GM12872 (cell line): ENCODE measurements around the gene TAS1R1.

Experiments
- CTCF ChIP-seq: IDR thresholded peaks from 3 replicates; pipeline ENCODE4 v1.5.1; 2011; ENCODE audit warnings: low read depth, mild to moderate bottlenecking, low read length, moderate library complexity; ENCODE audit not compliant: insufficient read depth

Gene TAS1R1

GRCh38 chr1:6613361-6614018 is 58.4 kb downstream of the TAS1R1 start, which contains the start of gene PHF13:
Gene PHF13 (plus strand): TSS chr1:6613731. CDS start chr1:6614067, 336 bp downstream.
- no peak for TF ChIP-seq CTCF

GRCh38 chr1:6614019-6614928 is 59.2 kb downstream of the TAS1R1 start:
- no peak for TF ChIP-seq CTCF

GRCh38 chr1:6614929-6615785 is 60.0 kb downstream of the TAS1R1 start:
- no peak for TF ChIP-seq CTCF

GRCh38 chr1:6619045-6619444 is 63.9 kb downstream of the TAS1R1 start:
- TF ChIP-seq CTCF, result no peak

GRCh38 chr1:6621429-6622391 is 66.6 kb downstream of the TAS1R1 start:
- TF ChIP-seq CTCF, result no peak

- TF ChIP-seq CTCF, result no peak
Observed at GRCh38 chr1:6622396-6623152, 67.5 kb downstream of the TAS1R1 start.
